ENCODE results near the gene WNK2. TPM values are rescaled to one million over a fixed set of nuclear protein-coding genes. Genes with fewer than 3 reads are reported as not detected.
A peak's percentile ranks its signal among the peaks of the same experiment; 100 is the strongest.

Gene WNK2
- total and polyA plus RNA-seq, 12 donors, result 16.6 to 236 (median 178) TPM

DNA sequence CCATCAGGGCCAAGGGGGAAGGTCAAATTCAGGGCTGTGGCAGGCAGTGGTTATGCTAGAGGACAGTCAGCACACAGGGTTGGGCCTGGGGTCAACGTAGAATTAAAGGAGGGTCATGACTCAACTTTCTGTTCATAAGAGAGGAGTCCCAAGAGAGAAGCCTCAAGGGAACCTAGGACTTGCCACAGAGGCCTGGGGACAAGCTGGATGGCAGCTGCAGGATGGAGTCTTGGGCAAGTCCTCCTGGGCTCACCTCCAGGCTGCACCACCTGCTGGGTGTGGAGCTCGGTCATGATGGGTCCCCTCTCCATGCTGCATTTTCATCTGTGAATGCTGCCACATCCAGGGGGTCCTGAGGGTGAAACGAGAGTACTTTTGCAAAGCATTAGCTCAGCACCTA, 9.0 kb upstream of the WNK2 start:
- ATAC-seq (no peak), DNase-seq (no peak)
- H3K4me1 ChIP-seq, result peaks cover 0 to 19% (median 3%) of the 10 kb centered on the region in 9 donors
- no peak overlapping the region for H3K4me3 ChIP-seq
- H3K36me3 ChIP-seq, result no peaks in the 10 kb centered on the region
- no peak for TF ChIP-seq CTCF (IDR thresholded peaks at IDR 0.05)
- intact Hi-C loops (cut with DNase I), result no loop called here
- H3K27ac ChIP-seq, result no peak overlapping the region
- no peaks in the 10 kb centered on the region for H3K9me3 ChIP-seq
- peaks cover 0 to 1% (median 0%) of the 10 kb centered on the region in 7 donors for H3K27me3 ChIP-seq
- WGBS, 2 donors, result 83 to 86% methylated on average over 3 of the region's 3 CpGs

GRCh38 chr9:93177676-93178075, 6.3 kb upstream of the WNK2 start:
- H3K36me3 ChIP-seq, result no peaks in the 10 kb centered on the region
- TF ChIP-seq CTCF (IDR thresholded peaks at IDR 0.05), result no peak
- no peaks in the 10 kb centered on the region for H3K9me3 ChIP-seq
- H3K4me1 ChIP-seq, result peaks cover 0 to 28% (median 9%) of the 10 kb centered on the region in 9 donors
- DNase-seq (no peak), ATAC-seq (peak in 2 of 8 donors; percentile 21 to 27)
- H3K27me3 ChIP-seq, result peaks cover 0 to 26% (median 6%) of the 10 kb centered on the region in 7 donors
- intact Hi-C loops (cut with DNase I), result no loop called here
- no peak overlapping the region for H3K27ac ChIP-seq
- 57 to 60% methylated on average over 6 of the region's 6 CpGs for WGBS, 2 donors
- no peak overlapping the region for H3K4me3 ChIP-seq

GRCh38 chr9:93178851-93179786, 4.8 kb upstream of the WNK2 start:
- H3K27ac ChIP-seq, result no peak overlapping the region
- no peaks in the 10 kb centered on the region for H3K9me3 ChIP-seq
- no peak for TF ChIP-seq CTCF (IDR thresholded peaks at IDR 0.05)
- peaks cover 4 to 31% (median 19%) of the 10 kb centered on the region in 9 donors for H3K4me1 ChIP-seq
- H3K36me3 ChIP-seq, result no peaks in the 10 kb centered on the region
- DNase-seq (no peak), ATAC-seq (no peak)
- H3K4me3 ChIP-seq, result no peak overlapping the region
- intact Hi-C loops (cut with DNase I), result no loop called here
- WGBS, 2 donors, result 84 to 91% methylated on average over 22 of the region's 22 CpGs
- H3K27me3 ChIP-seq, result peaks cover 0 to 40% (median 18%) of the 10 kb centered on the region in 7 donors

DNA sequence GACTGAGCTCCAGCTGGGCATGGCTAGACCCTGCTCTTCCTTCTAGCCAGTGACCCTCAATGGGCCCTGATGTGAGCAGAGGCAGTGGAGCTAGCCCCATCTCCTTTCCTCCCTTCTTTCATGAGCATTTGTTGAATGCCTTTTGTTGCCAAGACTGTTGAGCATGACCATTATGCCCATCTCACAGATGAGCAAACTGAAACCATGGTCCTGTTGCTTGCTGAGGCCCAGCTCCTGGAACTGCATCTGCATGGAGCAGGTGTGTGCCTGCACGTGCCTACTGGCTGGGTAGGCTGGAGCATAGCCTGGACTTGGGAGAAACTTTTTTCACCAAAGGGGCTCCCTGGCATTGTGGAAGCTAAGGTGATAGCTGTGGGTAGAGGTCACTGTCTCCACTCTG, 3.0 kb upstream of the WNK2 start:
- intact Hi-C loops (cut with DNase I), result no loop called here
- Histone ChIP-seq H3K4me1 (peaks cover 4 to 38% (median 19%) of the 10 kb centered on the region in 9 donors), H3K4me3 (no peak overlapping the region), H3K36me3 (no peaks in the 10 kb centered on the region), H3K27me3 (peaks cover 0 to 57% (median 26%) of the 10 kb centered on the region in 7 donors), H3K9me3 (no peaks in the 10 kb centered on the region), H3K27ac (no peak overlapping the region)
- no peak for DNase-seq
- ATAC-seq, result no peak
- no peak for TF ChIP-seq CTCF (IDR thresholded peaks at IDR 0.05)
- WGBS, 2 donors, result 58 to 74% methylated on average over 1 of the region's 1 CpG

Data from heart right ventricle (tissue), 16 donors.